CD4-positive, alpha-beta T cell treated with Interleukin-2 at 100 ng/mL for 4 hours (primary cell): ENCODE data around the gene SLC25A45.
A peak's percentile ranks its signal among the peaks of the same experiment; 100 is the strongest.
"Not testable (repeated sequence)": the region's sequence is repeated elsewhere in the genome, so short reads cannot be mapped to it uniquely, and the experiment has no call there.

Experiments used
- DNase-seq: peaks from one replicate; pipeline ENCODE4 v3.0.0-alpha.2; 2020; ENCODE audit warnings: low spot score

Gene SLC25A45

DNA sequence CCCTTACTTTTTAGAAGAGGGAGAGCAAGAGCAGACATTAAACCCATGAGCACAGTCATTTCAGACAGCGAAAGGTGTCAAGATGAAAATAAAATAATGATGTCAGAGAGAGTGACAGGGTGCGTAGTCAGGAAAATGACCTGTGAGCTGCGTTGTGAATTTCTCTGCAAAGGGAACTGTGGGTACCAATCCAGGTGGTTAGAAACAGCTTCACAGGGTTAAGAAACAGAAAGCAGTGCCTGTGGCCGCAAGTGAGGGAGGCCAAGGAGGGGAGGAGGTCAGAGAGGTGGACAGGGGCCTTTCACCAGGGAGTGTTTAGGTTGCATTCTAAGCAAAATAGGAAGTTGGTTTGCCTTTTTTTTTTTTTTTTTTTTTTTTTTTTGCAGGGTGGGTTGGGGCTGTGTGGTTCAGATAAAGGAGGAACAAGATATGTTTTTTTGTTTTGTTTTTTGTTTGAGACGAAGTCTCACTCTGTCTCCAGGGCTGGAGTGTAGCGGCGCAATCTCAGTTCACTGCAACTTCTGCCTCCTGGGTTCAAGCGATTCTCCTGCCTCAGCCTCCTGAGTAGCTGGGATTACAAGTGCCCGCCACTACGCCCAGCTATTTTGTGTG is 20.0 kb downstream of the SLC25A45 start:
- DNase-seq: no peak

DNA sequence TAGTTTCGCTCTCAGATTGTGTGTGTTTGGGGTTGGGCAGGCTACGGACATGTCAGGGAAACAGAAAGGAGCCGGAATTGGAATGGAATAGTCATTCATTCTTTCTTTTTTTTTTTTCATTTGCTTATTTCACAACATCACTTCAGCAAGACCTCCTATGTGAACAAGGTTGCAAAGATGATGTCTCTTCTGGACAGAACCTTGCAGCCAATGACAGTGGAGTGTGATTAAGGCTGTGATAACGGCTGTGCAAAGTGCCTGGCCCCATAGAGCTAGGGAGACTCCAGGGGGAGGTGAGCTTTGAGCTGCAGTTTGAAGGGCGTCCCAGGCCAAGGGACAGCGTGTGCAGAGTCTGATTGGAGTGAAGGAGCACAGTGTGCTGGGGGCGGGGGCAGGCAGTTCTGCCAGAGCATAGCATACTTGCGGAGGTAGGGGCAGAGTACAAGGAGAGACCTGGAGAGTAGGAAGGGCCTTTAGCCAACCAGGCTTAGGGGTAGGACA is 24.5 kb downstream of the SLC25A45 start:
- DNase-seq: no peak

DNA sequence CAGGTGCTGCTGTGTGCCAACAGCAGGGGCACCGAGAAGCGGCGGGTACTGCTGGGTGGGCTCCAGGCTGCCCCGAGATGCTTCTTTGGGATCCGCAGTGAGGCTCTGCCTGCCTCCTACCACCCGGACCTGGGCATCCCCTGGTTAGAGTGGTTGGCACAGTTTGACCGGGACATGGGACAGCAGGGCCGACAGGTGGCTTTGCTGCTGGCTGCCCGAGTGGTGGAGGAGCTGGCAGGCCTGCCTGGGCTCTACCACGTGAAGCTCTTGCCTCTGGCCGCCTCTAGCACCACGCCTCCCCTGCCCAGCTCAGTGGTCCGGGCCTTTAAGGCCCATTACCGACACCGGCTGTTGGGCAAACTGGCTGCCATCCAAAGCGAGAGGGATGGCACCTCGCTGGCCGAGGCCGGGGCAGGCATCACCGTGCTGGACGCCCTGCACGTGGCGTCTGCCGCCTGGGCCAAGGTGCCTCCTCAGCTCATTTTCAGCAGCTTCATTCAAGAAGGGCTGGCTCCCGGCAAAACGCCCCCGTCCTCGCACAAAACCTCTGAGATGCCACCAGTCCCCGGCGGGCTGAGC is 26.0 kb downstream of the SLC25A45 start:
- DNase-seq: no peak

DNA sequence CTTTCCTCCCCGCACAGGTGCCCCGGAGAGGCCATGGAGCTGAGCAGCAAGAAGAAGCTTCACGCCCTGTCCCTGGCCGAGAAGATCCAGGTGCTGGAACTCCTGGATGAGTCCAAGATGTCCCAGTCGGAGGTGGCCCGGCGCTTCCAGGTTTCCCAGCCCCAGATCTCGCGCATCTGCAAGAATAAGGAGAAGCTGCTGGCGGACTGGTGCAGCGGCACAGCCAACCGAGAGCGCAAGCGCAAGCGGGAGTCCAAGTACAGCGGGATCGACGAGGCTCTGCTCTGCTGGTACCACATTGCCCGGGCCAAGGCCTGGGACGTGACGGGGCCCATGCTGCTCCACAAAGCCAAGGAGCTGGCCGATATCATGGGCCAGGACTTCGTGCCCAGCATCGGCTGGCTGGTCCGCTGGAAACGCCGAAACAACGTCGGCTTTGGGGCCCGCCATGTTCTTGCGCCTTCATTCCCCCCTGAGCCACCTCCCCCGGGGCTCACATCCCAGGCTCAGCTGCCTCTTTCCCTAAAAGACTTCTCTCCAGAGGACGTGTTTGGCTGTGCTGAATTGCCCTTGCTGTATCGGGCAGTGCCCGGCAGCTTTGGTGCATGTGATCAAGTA is 26.6 kb downstream of the SLC25A45 start:
- DNase-seq: no peak

DNA sequence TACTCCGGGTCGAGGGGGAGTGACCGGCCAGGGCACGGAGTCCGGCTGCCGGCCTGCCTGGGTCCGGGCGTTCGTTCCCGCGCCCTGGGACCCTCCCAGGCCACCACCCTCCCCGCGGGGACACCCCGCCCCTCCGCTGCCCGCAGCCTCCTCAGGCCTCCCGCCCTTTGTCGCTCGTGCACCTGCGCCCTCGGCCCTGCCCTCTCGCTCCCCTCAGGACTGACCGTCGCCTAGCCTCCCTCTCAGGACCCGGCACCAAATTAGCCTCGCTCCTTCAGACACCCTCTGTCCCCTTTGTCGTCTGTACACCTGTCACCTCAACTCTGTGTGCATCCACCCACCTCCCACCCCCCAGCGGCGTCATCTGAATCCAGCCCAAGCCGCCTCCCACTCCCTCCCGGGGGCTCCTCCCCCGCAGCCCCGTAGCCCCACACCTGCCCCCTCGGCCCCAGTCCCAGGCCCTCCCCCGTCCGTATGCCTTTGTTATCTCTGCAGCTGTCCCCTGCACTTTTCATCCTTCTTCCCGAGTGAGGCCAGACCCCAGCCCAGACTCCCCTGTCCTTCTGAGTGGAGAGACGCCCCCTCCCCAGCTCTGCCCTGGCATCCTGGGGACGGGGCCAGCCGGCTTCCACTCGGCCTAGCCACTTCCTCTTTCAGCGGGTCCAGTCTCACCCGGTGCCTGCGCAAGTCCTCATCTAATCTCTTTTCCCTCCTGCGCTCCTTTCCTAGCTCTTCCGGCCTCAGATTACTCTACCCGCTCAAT is 27.3 kb downstream of the SLC25A45 start:
- DNase-seq: peak; percentile 40

DNA sequence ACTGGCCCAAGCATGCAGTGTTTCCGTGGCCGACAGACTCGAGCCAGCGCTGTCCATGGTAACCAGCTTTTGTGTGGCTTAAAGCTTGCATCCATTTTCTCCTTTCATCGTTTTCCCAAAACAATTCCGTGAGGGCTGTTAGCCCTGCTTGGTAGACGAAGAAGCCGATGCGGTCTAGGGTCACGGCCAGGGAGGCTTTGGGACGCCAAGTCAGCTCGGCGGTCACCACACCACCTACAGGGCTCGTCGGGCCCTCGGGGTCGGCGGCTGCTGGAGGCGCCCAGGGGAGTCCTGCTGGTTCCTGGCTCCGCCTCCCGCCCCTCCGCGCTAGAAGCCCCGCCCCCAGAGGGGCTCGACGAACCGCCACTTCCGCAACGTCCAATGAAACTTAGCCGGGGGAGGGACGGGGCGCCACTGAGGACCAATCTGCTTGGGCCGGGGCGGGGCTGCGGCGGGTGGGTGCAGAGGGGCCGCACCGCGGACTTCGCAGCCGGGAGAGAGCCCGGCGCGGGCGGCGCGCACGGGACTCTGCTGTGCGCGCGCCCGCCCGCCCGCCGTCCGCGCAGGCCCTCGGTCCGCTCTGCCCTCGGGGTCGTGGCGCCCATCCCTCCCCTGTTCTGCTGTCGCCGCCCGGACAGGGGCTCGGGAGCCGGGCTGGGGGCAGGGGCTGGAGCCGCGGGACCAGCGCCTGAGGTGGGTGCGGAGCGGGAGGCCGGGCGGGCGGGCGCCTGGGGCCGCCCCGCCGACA is 28.0 kb downstream of the SLC25A45 start, which contains the start of gene TIGD3:
Gene TIGD3, plus strand, starts transcription at position 487 of the 748 bp plus-strand sequence. CDS start 1,058 bp downstream, outside the sequence.
- DNase-seq: peak; percentile 97

DNA sequence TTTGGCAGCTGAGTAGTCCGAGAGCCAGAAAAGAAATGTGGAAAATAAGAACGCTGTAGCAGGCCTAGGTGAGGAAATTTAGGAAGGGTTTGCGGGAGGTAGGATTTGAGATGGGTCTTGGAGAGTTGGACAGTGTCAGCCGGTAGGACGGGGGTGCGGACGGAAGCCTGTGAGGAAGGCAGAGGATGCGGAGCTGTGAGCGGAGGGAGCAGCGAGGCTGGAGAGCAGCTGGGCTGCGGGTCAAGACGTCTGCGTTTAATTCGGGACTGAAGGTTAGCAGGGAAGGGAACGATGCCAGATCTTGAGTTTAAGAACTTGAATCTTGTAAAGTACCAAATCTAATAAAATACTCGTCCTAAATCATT is 28.6 kb downstream of the SLC25A45 start:
- no peak for DNase-seq

DNA sequence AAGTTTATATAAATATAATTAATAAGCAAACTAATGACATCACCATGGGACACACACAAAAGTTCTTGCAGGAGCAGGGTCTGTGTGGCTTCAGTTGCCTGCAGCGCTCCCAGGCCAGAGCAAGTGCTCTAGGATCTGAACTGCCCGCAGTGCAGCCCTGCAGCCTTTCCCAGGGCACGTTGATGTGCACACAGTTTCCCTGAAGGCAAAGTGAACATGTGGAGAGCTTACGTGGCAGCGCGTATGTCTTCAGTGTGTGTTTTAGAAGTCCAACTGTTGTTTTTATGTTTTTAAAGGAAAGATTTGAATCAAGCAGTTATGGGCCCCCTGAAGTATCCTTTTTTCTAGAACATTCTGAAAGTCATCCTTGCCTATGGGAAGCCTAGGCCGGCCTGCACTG is 29.1 kb downstream of the SLC25A45 start:
- DNase-seq: no peak

DNA sequence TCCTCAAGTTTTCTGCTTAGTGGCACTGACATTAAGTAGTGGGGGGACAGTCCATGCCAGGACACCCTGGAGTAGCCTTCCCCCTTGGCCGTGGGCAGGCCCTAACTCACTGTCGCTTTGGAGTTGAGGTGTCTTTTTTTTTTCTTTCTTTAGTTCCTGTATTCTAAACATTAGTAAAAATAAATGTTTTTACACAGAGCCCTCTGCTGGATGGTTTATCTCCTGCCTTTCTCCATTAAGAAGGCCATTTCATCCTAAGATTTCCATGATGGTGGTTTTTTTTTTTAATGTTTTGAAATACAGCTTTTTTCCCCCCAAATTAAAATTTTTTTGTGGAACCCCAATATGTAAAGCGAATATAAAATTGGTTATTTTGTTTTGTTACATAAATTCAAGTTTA is 29.7 kb downstream of the SLC25A45 start:
- DNase-seq: no peak

DNA sequence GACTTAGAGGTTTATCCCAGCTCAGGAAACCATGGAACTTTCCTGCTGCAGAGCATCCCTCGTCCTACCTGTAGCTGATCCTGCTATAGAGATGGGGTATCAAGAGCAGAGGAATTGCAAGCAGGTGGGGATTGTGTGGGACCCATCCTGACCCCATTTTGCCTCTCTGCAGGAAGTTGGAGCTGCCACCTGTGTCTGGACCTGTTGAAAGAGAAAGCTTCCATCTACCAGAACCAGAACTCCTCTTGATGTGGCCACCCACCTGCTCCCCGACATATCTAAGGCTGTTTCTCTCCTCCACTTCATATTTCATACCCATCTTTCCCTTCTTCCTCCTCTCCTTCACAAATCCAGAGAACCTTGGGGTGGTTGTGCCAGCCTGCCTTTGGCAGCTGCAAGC is 30.9 kb downstream of the SLC25A45 start:
- DNase-seq: no peak

DNA sequence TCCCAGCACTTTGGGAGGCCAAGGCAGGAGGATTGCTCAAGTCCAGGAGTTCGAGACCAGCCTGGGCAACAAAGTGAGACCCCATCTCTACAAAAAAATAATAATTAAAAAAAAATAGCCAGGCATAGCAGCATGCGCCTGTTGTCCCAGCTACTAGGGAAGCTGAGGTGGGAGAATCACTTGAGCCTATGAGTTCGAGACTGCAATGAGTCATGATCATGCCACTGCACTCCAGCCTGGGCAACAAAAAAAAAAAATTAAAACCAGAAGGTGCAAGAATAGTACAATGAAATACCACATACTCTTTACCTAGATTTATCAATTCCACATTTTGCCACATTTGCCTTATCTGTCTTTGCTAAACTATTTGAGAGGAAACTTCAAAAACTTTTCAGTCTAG is 40.6 kb downstream of the SLC25A45 start:
- no peak for DNase-seq

DNA sequence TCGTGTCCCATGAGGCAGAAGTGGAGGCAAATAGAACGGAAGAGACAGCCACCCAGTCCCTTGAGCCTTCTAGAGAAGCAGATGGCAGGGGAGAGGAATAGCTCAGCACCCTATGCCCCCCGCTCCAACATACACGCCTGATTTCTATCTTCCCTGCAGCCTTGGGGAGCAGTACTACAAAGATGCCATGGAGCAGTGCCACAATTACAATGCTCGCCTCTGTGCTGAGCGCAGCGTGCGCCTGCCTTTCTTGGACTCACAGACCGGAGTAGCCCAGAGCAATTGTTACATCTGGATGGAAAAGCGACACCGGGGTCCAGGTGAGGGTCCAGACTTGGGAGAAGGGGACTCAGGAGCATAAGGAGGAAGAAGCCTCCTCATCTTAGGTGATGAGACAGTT is 42.2 kb downstream of the SLC25A45 start:
- no peak for DNase-seq

DNA sequence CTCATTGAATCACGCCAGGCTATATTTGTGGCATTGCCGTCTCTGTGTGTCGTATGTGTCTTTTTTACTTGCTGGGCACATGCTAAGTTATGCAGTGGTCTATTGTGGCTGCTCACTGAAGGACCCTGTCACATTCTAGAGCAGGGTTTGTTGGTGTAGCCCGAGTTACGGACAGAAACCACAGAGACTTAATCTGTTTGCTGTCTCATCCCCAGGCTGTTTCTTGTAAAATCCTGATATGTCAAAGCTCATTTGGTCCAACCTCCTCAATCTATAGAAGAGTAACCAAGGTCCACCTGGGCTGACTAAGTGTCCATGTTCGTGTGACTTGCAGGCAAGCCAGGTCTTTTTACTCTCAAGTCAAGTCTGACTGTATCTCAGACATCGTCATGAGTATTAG is 43.8 kb downstream of the SLC25A45 start:
- DNase-seq: no peak

DNA sequence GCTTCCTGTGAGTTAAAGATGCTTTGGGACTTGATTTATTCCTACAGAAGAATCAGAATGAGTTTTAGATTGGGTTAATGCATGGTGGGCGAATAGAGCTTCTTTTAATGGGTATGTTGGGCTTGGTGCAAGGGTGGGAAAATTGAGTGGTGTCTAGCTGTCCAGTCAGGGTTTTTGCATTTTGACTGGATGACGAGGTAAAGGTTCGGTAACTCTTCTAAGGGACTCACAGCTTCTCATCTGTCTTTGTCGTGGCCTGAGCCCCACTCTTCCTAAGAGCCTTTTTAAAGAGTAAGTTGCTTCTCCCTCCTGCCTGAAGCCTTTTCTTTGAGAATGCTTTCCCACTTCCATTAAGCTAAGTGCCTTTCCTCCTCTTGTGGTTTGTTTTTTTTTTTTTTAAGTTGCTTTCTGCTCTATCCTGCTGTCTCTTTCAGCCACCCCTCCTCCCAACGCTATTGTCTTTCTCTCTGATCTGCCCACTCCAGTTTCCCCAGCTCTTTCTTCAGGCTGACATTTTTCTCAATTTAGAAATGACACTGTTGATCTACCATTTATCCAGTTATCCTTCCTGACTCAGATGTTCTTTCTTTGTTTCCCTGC is 47.6 kb downstream of the SLC25A45 start:
- DNase-seq: no peak

DNA sequence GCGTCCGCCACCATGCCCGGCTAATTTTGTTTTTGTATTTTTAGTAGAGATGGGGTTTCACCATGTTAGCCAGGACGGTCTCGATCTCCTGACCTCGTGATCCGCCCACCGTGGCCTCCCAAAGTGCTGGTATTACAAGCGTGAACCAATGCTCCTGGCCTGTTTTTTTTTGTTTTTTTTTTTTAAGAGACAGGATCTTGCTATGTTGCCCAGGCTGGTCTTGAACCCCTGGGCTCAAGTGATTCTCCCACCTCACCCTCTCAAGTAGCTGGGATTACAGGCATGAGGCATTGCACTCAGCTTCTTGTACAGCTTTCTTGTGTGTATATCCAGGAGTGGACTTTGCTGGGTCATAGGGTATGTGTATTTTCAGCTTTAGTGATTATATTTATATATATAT is 49.9 kb downstream of the SLC25A45 start:
- not testable (repeated sequence) for DNase-seq

DNA sequence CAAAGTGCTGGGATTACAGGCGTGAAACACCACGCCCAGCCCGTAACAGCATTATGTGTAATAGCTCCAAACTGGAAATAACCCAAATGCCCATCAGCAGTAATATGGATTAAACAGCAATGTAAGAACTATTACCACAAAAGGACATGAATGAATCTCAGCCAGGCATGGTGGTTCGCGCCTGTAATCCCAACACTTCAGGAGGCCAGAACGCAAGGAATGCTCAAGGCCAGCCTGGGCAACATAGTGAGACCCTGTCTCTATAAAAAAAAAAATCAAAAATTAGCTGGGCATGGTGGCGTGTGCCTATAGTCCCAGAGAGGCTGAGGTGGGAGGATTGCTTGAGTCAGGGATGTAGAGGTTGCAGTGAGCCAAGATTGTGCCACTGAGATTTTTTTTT is 51.9 kb downstream of the SLC25A45 start:
- no peak for DNase-seq

DNA sequence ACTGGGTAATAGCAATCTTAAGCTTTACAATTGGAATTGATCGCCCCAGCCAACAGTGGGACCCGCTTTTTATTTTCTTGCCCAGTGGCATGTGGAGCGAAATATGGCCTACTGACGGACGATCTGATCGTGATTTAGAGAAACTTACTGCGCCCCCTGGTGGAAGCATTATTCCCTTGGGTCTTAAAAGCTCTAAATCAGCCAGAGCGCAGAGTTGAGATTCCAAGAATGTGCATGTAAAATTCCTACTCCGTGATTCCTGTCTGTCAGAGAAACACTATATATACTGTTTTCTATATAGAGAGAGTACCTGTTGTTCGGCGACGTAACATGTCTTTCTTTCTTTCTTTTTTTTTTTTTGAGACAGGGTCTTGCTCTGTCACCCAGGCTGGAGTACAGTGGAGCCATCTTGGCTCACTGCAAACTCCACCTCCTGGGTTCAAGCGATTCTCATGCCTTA is 52.5 kb downstream of the SLC25A45 start:
- peak; percentile 86 for DNase-seq

DNA sequence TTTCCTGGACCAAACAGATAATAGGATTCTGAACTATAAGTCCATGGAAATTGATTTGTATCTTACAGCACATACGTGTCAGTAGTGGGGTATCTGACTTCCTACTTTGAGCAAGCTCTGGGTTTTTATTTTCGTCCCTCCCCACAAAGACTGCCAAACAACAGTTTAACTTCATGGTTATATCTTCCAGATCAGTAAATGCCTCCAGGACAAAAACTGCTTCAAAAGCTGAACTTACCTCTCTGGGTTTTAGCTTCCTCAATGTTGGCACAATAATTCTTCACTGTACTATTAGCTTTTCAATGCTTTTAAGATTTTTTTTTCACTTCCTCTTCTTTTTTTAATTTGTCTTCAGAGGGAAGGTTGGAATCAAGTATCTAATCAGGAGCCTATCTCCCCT is 53.0 kb downstream of the SLC25A45 start:
- DNase-seq: no peak

DNA sequence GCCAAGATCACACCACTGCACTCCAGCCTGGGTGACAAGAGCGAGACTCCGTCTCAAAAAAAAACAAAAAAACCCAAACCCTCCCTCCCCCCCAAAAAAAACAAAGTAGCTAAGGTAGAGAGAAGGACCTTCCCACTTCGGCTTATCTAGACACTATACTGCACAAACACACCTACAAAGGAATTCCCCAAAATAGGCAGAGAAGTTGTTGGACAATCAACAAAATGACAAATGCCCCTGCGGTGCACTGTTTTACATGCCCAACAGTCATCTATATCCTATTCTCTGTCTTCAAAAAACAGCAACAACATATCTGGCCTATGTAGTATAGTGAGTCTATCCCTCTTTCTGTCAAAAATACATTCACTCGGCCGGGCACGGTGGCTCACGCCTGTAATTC is 55.4 kb downstream of the SLC25A45 start:
- no peak for DNase-seq

DNA sequence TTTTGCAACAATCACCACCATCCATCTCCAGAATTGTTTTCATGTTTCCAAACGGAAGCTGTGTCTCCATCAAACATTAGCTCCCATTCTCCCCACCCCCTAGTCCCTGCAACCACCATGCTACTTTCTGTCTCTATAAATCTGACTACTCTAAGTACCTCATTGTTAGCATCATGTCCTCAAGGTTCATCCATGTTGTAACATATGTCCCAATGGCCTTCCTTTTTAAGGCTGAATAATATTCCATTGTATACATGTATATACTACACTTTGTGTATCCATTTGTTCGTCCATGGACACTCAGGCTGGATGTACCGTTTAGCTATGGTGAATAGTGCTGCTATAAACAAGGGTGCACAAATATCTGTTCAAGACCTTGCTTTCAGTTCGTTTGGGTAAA is 57.0 kb downstream of the SLC25A45 start:
- DNase-seq: no peak
